Left lung (tissue), 10 donors: Measurements from ENCODE around the gene DYNC1H1. TPM values are rescaled to one million over a fixed set of nuclear protein-coding genes. Genes with fewer than 3 reads are reported as not detected.

Experiments used
- ATAC-seq: fragments of 200-7000 bp; cut with Tn5 transposase; one replicate; pipeline ENCODE4 v1.9.1; 2020; ENCODE audit warnings: moderate library complexity
- DNase-seq, 4 donors: peaks; one replicate each; pipeline ENCODE4 v3.0.0-alpha.2; 2013 to 2020
- H3K27ac ChIP-seq, 2 donors: fragments of 200-600 bp; sonication (generic) in 1 of 2; one replicate each; pipeline versions ENCODE4 v1.5.0 to v1.8.0; 2020 to 2021
- H3K27me3 ChIP-seq, 2 donors: fragments of 200-600 bp; sonication (generic) in 1 of 2; one replicate each; pipeline versions ENCODE4 v1.5.0 to v1.8.0; 2020 to 2021
- H3K36me3 ChIP-seq, 2 donors: fragments of 200-600 bp; sonication (generic) in 1 of 2; one replicate each; pipeline versions ENCODE4 v1.5.0 to v1.8.0; 2020 to 2021
- H3K4me1 ChIP-seq, 2 donors: fragments of 200-600 bp; one replicate each; pipeline ENCODE4 v1.8.0; 2021
- H3K4me3 ChIP-seq, 2 donors: fragments of 200-600 bp; sonication (generic) in 1 of 2; one replicate each; pipeline versions ENCODE4 v1.5.0 to v1.8.0; 2020 to 2021; ENCODE audit warnings: mild to moderate bottlenecking in 1 of 2
- H3K9me3 ChIP-seq, 2 donors: fragments of 200-600 bp; sonication (generic) in 1 of 2; one replicate each; pipeline versions ENCODE4 v1.5.0 to v1.8.0; 2020 to 2021
- CTCF ChIP-seq, 2 donors: fragments of 200-600 bp; sonication (generic) in 1 of 2; IDR thresholded peaks; one replicate each; pipeline versions ENCODE4 v1.5.0 to v1.8.0; 2021; ENCODE audit warnings: antibody characterized with exemption in 2 of 2
- intact Hi-C, 2 donors: fragments of 100-400 bp; cut with DNase I; formaldehyde crosslinking; loops; one replicate each; pipeline versions ENCODE4 v1.11.2 to v1.14.2; 2022
- polyA plus RNA-seq, 6 donors: library from polyadenylated mRNA; unstranded; fragments of 120-200 nt; gene quantifications; one replicate each; pipeline ENCODE4 v1.2.1, GENCODE V29; 2013; ENCODE audit not compliant: insufficient read length in 6 of 6
- total RNA-seq, 2 donors: library from RNA; stranded (reverse); fragmentation: NEBNext Ultra II Directional; extraction: Animal tissue kit (Norgen Biotek cat#: 25700); gene quantifications; one replicate each; pipeline ENCODE4 v1.2.1, GENCODE V29; 2021
- donor health status: DM: no; HTN: yes; CAD: no.
- donor health status: DM: no; HTN: no; CAD: no.

Gene DYNC1H1
- total and polyA plus RNA-seq, 8 donors = 305 to 514 (median 345) TPM

GRCh38 chr14:101963052-101963451 is 1.3 kb upstream of the DYNC1H1 start:
- intact Hi-C loops = no loop called here

DNA sequence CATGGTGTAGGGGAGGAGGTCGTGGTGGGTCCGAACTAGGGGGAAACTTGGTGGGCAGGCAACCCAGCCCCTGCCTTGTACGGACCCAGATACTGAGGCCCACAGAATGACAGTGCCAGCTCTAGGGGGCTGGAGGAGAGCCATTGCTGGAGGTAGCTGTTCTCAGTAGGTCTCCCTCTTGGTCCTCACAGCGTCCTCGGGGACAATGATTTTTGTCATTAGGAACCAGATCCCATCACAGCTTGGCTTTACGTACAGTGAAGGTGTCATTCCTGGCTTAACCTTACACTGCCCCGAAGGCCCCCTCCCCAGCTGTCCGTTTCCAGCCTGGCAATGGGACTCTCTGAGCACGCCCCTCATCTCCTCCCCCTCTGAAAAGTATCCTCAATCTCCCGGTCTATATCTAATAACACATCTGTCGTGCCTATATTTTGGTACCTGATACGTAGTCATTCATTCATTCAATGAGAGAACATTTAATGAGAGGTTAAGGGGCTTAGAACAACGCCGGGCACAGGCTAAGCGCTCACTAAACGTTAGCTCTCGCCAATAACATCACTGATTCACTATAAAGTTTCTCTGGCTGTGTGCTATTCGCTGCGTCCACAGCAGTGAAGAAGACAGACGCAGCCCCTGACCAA is 597 bp upstream of the DYNC1H1 start:
- no peak for TF ChIP-seq CTCF (IDR thresholded peaks at IDR 0.05)
- H3K36me3 ChIP-seq = peaks cover 0 to 4% of the 10 kb centered on the region in 2 donors
- no peaks in the 10 kb centered on the region for H3K9me3 ChIP-seq
- ATAC-seq (no peak), DNase-seq (no peak)
- H3K27ac ChIP-seq = no peak overlapping the region
- intact Hi-C loops = no loop called here
- no peaks in the 10 kb centered on the region for H3K27me3 ChIP-seq
- H3K4me3 ChIP-seq = peak overlapping the region in 1 of 2 donors; percentile 100
- H3K4me1 ChIP-seq = peaks cover 15 to 49% of the 10 kb centered on the region in 2 donors

More at GRCh38 chr14:101963052-101963451, 1.3 kb upstream of the DYNC1H1 start:
- Histone ChIP-seq H3K36me3 (no peaks in the 10 kb centered on the region), H3K27ac (no peak overlapping the region), H3K4me3 (no peak overlapping the region), H3K9me3 (no peaks in the 10 kb centered on the region), H3K27me3 (no peaks in the 10 kb centered on the region), H3K4me1 (peaks cover 15 to 42% of the 10 kb centered on the region in 2 donors)
- no peak for DNase-seq
- TF ChIP-seq CTCF (IDR thresholded peaks at IDR 0.05) = no peak
- ATAC-seq = no peak

DNA sequence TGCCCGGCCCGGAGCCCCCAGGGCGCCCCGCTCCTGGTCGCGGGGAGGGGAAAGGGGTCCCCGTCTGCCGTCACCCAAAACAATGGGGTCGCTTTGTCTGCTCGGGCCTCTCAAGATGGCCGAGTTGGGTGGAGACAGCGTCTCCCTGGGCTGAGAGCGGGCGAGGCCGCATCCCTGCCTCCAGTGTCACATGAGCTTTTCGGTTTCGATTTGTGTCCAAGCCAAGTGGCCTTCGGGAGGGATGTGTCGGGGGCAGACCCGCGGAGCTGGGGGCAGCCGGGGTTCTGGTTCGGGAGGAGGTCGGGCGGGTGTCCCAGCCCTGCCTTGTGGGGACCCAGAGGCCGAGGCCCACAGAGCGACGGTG is 790 bp downstream of the DYNC1H1 start:
- peaks cover 0 to 8% of the 10 kb centered on the region in 2 donors for H3K36me3 ChIP-seq
- H3K27ac ChIP-seq = peak overlapping the region; percentile 94 to 97
- intact Hi-C loops = no loop called here
- H3K4me1 ChIP-seq = peaks cover 15 to 58% of the 10 kb centered on the region in 2 donors
- ATAC-seq = peak; percentile 54
- no peaks in the 10 kb centered on the region for H3K27me3 ChIP-seq
- H3K4me3 ChIP-seq = peak overlapping the region; percentile 97 to 100
- no peaks in the 10 kb centered on the region for H3K9me3 ChIP-seq
- peak; percentile 54 to 86 (median 78) for DNase-seq
- TF ChIP-seq CTCF (IDR thresholded peaks at IDR 0.05) = no peak

GRCh38 chr14:101965770-101966722 is 1.7 kb downstream of the DYNC1H1 start:
- Histone ChIP-seq H3K4me1 (peaks cover 15 to 62% of the 10 kb centered on the region in 2 donors), H3K9me3 (no peaks in the 10 kb centered on the region), H3K36me3 (peaks cover 0 to 8% of the 10 kb centered on the region in 2 donors), H3K27me3 (no peaks in the 10 kb centered on the region), H3K27ac (peak overlapping the region; percentile 94 to 97), H3K4me3 (peak overlapping the region; percentile 97 to 100)
- intact Hi-C loops = no loop called here
- no peak for TF ChIP-seq CTCF (IDR thresholded peaks at IDR 0.05)
- DNase-seq = no peak
- no peak for ATAC-seq

DNA sequence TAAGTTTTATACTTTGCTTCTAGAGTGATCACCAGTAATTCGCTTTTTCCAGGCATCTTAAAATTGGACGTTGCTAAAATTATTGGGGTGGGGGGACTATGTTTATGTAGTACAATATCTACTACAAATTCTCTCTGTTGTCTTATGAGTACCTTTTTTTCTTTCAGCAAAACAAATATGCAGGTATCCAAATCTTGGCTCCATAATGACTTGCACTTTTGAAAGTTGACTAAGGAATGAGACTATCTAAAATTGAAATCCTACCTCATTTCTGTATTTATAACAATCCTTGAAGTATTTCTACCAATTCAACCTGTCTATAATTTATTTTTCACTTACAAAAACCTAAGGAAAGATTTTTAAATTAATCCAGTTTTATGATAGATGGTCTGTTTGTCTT is 2.4 kb downstream of the DYNC1H1 start:
- peaks cover 0 to 8% of the 10 kb centered on the region in 2 donors for H3K36me3 ChIP-seq
- ATAC-seq = no peak
- H3K4me1 ChIP-seq = peaks cover 15 to 64% of the 10 kb centered on the region in 2 donors
- no peak for DNase-seq
- no peak for TF ChIP-seq CTCF (IDR thresholded peaks at IDR 0.05)
- peak overlapping the region in 1 of 2 donors; percentile 100 for H3K4me3 ChIP-seq
- no peaks in the 10 kb centered on the region for H3K27me3 ChIP-seq
- peak overlapping the region in 1 of 2 donors; percentile 97 for H3K27ac ChIP-seq
- no peaks in the 10 kb centered on the region for H3K9me3 ChIP-seq
- intact Hi-C loops = no loop called here
